Measurements from ENCODE around the gene PTPRG.

GRCh38 chr3:62238003-62238402, 676.6 kb downstream of the PTPRG start:
- TF ChIP-seq ZNF335 (CRISPR knock-in tag; IDR thresholded peaks at IDR 0.05) (no peak), ZIK1 (CRISPR knock-in tag; IDR thresholded peaks at IDR 0.05; ENCODE audit: borderline replicate concordance, low read depth) (no peak), CTCF (CRISPR knock-in tag; IDR thresholded peaks at IDR 0.05) (no peak), DBP (CRISPR knock-in tag; IDR thresholded peaks at IDR 0.05; ENCODE audit: not compliant biosample characterization) (no peak), IRF1 (CRISPR knock-in tag; IDR thresholded peaks at IDR 0.05; ENCODE audit: low read depth) (no peak), ZNF547 (CRISPR knock-in tag; IDR thresholded peaks at IDR 0.05) (no peak), KLF6 (CRISPR knock-in tag; IDR thresholded peaks at IDR 0.05) (no peak), POLR2AphosphoS5 (IDR thresholded peaks at IDR 0.05; ENCODE audit: low read depth, low read length) (no peak)

All from HepG2 (cell line).